NT2/D1 (cell line): ENCODE data around the gene PRPSAP2.
"Not testable (repeated sequence)": the region's sequence is repeated elsewhere in the genome, so short reads cannot be mapped to it uniquely, and the experiment has no call there.

ENCODE experiments used
- DNase-seq: peaks from one replicate; pipeline ENCODE4 v3.0.0-alpha.2; 2011; ENCODE audit warnings: low read depth, low spot score
- H3K27me3 ChIP-seq: 2 replicates; pipeline ENCODE4 v1.6.0; 2011; ENCODE audit warnings: mild to moderate bottlenecking; ENCODE audit not compliant: insufficient read length, insufficient read depth
- H3K36me3 ChIP-seq: 2 replicates; pipeline ENCODE4 v1.6.1; 2011; ENCODE audit warnings: mild to moderate bottlenecking, low read length, mixed read lengths; ENCODE audit not compliant: insufficient read depth, insufficient read length
- H3K4me1 ChIP-seq: 2 replicates; pipeline ENCODE4 v1.5.1; 2011; ENCODE audit not compliant: insufficient read depth, insufficient read length
- H3K4me3 ChIP-seq: 2 replicates; pipeline ENCODE4 v1.5.1; 2011; ENCODE audit warnings: low read depth; ENCODE audit not compliant: insufficient read length
- H3K9ac ChIP-seq: 2 replicates; pipeline ENCODE4 v1.6.0; 2011; ENCODE audit warnings: low read depth; ENCODE audit not compliant: insufficient read length
- H3K9me3 ChIP-seq: 2 replicates; pipeline ENCODE4 v1.5.1; 2011; ENCODE audit warnings: mild to moderate bottlenecking, low read length; ENCODE audit not compliant: insufficient read depth
- SUZ12 ChIP-seq: IDR thresholded peaks from 2 replicates; pipeline ENCODE4 v1.6.1; 2011; ENCODE audit not compliant: insufficient read length, insufficient read depth; ENCODE audit errors: extremely low read depth
- YY1 ChIP-seq: IDR thresholded peaks from 2 replicates; pipeline ENCODE4 v1.6.1; 2011; ENCODE audit not compliant: insufficient read length, insufficient read depth
- ZNF274 ChIP-seq: IDR thresholded peaks from 2 replicates; pipeline ENCODE4 v1.6.1; 2011; ENCODE audit warnings: mild to moderate bottlenecking, low read depth, low read length

PRPSAP2 gene

DNA sequence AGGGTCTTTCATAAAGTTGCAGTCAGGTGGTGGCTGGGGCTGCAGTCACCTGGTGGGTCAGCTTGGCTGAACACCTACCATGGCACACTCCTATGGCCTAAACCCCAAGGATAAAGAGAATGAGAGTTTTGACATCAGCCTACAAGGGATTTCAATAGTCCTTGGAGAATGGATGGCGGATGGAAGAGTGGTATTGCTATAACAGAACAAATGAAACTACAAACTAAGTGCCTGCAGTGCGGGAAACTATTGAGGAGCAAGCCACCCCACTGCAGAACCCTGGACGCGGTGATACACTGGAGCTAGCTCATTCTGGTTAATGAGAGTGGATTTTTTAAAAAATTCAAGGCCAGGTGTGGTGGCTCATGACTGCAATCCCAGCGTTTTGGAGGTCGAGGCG is 3.0 kb upstream of the PRPSAP2 start:
- Histone ChIP-seq H3K27me3 (no peaks in the 10 kb centered on the region), H3K4me1 (no peaks in the 10 kb centered on the region), H3K4me3 (no peak overlapping the region), H3K36me3 (peaks cover 4% of the 10 kb centered on the region), H3K9ac (no peak overlapping the region), H3K9me3 (no peaks in the 10 kb centered on the region)
- TF ChIP-seq YY1 (no peak), ZNF274 (no peak), SUZ12 (no peak)
- no peak for DNase-seq

DNA sequence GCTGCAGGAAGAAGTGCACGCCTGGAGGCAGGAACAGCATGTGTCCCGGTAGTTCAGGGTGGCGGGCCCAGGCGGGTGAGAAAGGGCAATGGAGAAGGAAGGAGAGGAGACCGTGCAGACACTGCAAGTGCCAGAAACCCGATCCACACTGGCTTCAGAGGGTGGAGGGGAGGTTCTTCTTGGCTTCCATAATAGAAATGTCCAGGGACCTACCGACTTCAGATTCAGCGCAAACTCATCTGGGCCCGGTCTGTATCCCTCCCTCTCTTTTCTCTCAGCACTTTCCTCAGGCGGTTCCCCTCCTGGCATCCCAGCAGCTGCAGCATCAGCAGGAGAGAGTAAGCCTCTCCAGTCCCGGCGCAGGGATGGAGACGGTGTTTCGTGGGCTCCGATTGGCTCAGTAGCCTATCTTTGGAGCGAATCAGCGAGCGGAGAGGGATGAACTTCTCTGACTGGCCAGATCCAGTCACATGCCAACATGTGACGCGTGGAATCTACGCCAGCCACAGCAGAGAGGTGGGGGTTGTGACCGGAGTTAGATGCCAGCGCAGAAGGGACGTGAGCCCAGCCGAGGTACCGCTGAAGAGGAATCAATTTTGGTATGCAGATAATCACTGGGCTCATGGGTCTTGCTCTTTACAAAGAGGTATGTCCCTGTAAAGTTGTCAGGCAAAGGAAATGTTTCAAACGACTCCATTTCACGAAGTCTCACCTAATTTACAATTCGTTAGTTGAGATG is 1.9 kb upstream of the PRPSAP2 start:
- Histone ChIP-seq H3K36me3 (peaks cover 4% of the 10 kb centered on the region), H3K4me3 (peak overlapping the region; percentile 77)

DNA sequence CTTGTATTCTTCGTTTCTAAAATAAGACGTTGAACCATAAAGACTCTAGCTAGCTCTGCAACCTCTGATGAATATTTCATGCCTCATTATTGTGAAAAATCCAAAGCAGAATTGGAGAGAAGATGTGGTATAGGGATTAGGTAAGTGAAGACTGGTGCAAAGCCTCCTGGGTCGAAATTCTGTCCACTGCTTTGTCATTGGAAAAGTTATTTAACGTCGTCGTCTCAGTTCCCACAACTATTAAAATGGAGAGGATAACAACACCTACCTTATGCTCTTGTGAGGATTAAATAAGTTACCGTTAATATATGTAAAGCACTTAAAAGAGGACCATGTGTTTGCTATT is 1.4 kb upstream of the PRPSAP2 start:
- Histone ChIP-seq H3K27me3 (no peaks in the 10 kb centered on the region), H3K4me1 (peaks cover 2% of the 10 kb centered on the region), H3K4me3 (peak overlapping the region; percentile 77), H3K9me3 (no peaks in the 10 kb centered on the region), H3K9ac (peak overlapping the region; percentile 43), H3K36me3 (peaks cover 4% of the 10 kb centered on the region)
- TF ChIP-seq YY1, result no peak
- no peak for TF ChIP-seq ZNF274
- no peak for TF ChIP-seq SUZ12
- DNase-seq, result no peak

More for the DNA sequence above, 1.9 kb upstream of the PRPSAP2 start:
- Histone ChIP-seq H3K9ac (peak overlapping the region; percentile 88), H3K9me3 (no peaks in the 10 kb centered on the region), H3K27me3 (no peaks in the 10 kb centered on the region), H3K4me1 (peaks cover 2% of the 10 kb centered on the region)
- peak; percentile 83 for DNase-seq
- TF ChIP-seq ZNF274, result no peak
- no peak for TF ChIP-seq SUZ12
- no peak for TF ChIP-seq YY1

DNA sequence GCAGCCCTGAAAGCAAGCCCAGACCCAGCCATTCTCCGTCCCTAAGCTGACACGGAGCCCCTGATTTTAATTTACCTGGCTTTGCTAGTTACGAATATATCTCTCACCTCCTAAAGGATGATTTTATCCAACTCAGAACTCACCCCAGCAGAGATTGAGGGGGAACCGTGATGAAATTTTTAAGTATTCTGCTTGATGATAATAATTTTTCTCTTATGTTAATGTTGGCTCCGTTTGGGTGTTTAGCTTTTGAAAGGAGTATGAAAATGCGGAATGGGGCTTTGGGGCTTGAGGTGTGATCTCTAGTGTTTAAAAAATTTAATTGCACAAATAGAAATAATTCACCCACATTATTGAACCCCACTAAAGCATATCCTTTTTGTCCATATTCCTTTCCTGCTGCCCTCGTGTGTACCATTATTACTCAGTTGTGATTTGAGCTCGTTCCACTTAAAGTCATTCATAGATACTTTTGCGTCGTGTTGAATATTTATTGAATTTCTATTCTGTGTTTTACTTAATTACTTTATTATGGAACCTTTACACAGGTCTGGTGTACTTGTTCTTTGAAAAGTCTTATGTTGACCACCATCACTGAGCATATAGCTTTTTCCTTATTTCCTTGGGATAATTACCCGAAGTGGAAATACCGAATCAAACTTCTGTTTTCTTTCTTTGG is 775 bp downstream of the PRPSAP2 start:
- TF ChIP-seq SUZ12, result no peak
- Histone ChIP-seq H3K4me3 (peak overlapping the region; percentile 65), H3K27me3 (no peaks in the 10 kb centered on the region), H3K9me3 (no peaks in the 10 kb centered on the region), H3K4me1 (peaks cover 2% of the 10 kb centered on the region), H3K9ac (peak overlapping the region; percentile 85), H3K36me3 (no peaks in the 10 kb centered on the region)
- no peak for DNase-seq

DNA sequence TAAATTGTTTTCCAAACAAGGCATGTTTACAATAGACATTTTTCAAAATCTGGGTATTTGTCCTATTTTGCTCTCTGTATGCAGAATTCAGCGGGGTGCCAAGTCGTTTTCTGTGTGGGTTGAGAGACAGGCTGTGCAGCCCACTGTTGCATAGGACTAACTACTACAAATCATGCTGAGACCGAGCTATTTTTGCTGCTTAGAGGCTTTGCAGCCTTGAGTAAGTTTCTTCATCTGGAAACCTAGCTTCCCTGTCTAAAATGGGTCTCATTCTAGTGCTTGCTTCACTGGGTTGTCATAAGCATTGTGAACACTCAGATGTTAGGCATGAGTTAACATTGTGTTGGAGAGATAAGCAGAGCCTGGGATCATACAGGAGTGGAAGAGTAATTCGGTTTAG is 1.3 kb downstream of the PRPSAP2 start:
- H3K9ac ChIP-seq, result peak overlapping the region; percentile 16
- no peaks in the 10 kb centered on the region for H3K9me3 ChIP-seq
- DNase-seq, result no peak
- no peaks in the 10 kb centered on the region for H3K27me3 ChIP-seq
- peak overlapping the region; percentile 65 for H3K4me3 ChIP-seq
- H3K36me3 ChIP-seq, result no peaks in the 10 kb centered on the region
- peaks cover 2% of the 10 kb centered on the region for H3K4me1 ChIP-seq
- no peak for TF ChIP-seq YY1
- no peak for TF ChIP-seq SUZ12
- no peak for TF ChIP-seq ZNF274

DNA sequence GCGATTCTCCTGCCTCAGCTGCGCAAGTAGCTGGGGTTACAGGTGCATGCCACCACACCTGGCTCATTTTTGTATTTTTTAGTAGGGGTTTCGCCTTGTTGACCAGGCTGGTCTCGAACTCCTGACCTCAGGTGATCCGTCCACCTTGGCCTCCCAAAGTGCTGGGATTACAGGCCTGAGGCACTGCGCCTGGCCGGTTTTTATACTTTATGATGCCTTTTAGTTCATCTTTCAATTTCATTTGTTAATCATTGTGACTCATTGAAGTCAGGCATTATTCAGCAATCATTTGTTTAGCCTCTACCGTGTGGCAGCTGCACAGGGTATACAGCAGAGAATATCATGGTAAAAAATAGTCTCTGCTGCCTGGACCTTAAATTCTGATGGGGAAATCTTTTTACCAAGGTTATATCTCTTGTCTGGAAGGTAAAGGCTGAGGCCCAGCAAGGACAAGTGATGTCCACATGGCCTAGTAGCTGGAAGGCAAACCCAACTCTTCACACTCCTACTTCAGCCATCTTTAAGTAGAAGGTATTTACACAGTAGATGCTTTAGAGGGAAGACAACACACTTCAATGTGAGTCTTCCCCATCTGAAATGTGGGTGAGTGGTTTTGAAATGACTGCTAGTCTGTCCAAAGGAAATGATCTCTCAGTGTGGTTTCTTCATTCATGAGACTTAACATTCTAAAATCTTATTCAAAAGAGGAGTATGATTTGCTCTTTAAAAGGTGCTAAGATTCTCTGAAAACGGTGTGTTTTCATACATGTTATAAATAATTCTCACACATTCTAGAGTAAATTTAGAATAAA is 2.4 kb downstream of the PRPSAP2 start:
- Histone ChIP-seq H3K9me3 (no peaks in the 10 kb centered on the region), H3K4me3 (no peak overlapping the region), H3K9ac (no peak overlapping the region), H3K27me3 (no peaks in the 10 kb centered on the region), H3K4me1 (peaks cover 2% of the 10 kb centered on the region), H3K36me3 (peaks cover 3% of the 10 kb centered on the region)
- TF ChIP-seq ZNF274, result no peak
- no peak for TF ChIP-seq SUZ12
- TF ChIP-seq YY1, result no peak
- DNase-seq, result no peak

DNA sequence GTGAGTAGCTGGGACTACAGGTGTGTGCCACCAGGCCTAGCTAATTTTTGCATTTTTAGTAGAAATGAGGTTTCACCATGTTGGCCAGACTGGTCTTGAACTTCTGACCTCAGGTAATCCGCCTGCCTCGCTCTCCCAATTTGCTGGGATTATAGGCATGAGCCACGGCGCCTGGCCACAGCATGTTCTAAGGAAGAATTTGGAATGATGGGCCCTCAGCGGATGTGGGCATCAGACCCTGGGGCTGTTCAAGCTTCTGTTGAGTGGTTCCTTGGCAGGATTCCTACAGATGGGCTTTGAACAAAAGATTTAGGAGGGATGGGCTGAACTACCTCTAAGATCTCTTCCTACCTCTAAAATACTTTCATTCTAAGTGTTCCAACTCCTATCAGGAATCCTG is 4.1 kb downstream of the PRPSAP2 start:
- H3K36me3 ChIP-seq, result peaks cover 8% of the 10 kb centered on the region
- H3K4me1 ChIP-seq, result peaks cover 2% of the 10 kb centered on the region
- no peaks in the 10 kb centered on the region for H3K9me3 ChIP-seq
- no peaks in the 10 kb centered on the region for H3K27me3 ChIP-seq
- H3K9ac ChIP-seq, result no peak overlapping the region
- no peak overlapping the region for H3K4me3 ChIP-seq
- DNase-seq, result no peak
- TF ChIP-seq ZNF274, result no peak
- TF ChIP-seq YY1, result no peak
- TF ChIP-seq SUZ12, result no peak

DNA sequence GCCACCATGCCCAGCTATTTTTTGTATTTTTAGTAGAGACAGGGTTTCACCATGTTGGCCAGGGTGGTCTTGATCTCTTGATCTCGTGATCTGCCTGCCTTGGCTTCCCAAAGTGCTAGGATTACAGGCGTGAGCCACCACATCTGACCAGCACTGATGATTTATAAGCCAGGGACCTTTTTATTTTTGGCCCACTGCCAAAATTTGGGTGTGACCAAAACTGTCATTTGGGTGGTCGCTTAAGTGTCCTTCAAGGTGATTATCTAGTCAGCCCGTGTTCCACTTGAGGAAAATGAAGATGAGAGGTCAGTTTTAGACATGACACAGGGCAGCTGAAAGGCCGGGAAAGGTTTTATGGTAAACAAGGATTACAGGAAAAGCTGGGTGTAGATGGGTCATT is 7.1 kb downstream of the PRPSAP2 start:
- not testable (repeated sequence) for H3K4me3 ChIP-seq, H3K4me1 ChIP-seq, DNase-seq, H3K9ac ChIP-seq, H3K9me3 ChIP-seq, H3K27me3 ChIP-seq
- peaks cover 22% of the 10 kb centered on the region for H3K36me3 ChIP-seq
